HG02588 (cell line): ENCODE results near the gene CHPF2.

ENCODE experiments used
- ATAC-seq: cut with Tn5 transposase; IDR thresholded peaks from one replicate; pipeline ENCODE4 v1.9.1; 2021; ENCODE audit warnings: mild to moderate bottlenecking, moderate library complexity; ENCODE audit not compliant: unreplicated experiment

Gene CHPF2

GRCh38 chr7:151245360-151246101 lies 13.2 kb downstream of the CHPF2 start:
- ATAC-seq = no peak

GRCh38 chr7:151246102-151246850 lies 14.0 kb downstream of the CHPF2 start:
- no peak for ATAC-seq

- ATAC-seq = no peak
Measured at GRCh38 chr7:151246851-151247580, 14.7 kb downstream of the CHPF2 start.

- ATAC-seq = no peak
Measured at GRCh38 chr7:151247611-151248345, 15.5 kb downstream of the CHPF2 start.

DNA sequence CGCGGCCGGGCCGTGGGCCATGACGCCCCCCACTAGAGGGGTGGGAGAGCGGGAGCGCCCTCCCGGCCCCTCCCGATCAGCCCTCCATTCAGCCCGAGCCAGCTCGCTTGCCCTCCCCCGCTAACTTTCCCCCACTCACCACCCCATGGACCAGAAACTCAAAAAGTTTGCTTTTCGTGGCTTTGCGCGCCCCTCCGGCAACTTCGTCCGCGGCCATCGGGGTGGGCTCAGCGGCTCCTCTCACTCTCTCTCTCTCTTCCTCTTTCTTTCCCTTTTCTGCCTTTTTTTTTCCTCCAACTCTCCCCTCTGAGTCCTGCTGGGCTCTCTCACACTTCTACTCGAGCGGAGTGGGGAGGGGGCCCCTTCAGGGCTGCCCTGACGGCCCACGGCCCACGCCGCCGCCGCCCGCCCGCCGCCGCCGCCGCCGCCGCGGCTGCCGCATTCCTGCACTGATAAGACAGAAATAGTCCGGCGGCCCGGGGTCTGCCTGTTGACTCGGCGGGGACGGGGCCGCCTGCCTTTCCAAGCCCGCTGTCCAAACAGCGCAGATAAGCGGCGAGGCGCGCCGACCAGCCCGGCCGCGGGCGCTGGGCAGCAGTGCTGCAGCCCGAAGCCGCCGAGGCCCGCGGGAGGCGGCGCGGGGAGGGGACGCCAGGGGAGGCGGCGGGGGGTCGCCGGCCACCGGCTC lies 16.2 kb downstream of the CHPF2 start, which contains the start of gene SMARCD3:
SMARCD3 (minus strand) TSS at position 349 of the 688 bp plus-strand sequence; CDS start at position 217, 132 bp downstream.
- ATAC-seq = no peak

DNA sequence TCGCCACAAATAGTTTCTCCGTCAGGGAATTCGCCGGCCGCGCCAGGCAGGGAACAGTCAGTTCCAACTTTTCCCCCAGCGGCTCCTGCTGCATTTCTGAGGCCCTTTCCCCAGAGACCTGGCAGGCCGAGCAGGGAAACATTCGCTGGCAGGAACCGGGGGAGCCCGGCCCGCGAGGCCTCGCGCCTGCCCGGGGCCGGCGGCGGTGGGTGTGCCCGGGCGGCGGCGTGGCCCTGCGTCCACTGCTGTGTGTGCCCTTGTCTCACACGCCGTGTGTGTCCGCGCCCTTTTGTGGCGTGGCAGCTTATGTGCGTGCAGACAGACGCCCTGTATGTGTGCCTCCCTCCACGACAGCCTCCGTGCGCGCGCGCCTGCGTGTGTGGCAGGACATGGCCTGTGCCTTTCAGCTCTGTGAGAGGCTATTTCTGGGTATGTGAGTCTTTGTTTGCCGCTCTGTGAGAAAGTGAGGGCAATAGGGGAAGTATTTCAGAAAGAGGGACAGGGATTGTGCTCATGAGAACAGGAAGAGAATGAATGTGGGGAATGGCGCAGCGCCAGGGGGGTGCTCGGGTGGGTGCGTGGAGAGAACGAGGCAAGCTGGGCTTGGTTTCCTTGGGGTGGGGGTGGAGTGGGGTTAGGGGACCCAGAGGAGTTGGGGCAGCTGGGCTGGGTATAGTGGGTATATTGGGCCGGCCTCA lies 16.9 kb downstream of the CHPF2 start:
- no peak for ATAC-seq

DNA sequence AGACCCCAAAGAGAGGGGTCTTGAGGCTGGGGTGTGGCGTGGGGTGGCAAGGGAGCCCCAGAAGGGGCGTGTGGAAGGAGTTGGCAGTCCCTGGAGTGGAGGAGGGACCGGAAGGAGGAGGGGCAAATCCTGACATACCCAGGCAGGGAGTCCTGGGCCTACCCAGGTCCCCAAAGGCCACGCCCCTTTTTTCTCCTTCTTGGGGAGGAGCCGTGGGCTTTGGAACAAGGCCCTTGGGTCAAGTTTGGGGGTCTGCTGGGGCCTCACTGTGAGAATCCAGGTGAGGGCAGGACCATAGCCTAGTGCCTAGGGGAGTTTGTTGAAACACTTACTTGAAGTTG lies 17.4 kb downstream of the CHPF2 start:
- ATAC-seq = no peak

- ATAC-seq = no peak
Measured at GRCh38 chr7:151250181-151251132, 18.2 kb downstream of the CHPF2 start.

DNA sequence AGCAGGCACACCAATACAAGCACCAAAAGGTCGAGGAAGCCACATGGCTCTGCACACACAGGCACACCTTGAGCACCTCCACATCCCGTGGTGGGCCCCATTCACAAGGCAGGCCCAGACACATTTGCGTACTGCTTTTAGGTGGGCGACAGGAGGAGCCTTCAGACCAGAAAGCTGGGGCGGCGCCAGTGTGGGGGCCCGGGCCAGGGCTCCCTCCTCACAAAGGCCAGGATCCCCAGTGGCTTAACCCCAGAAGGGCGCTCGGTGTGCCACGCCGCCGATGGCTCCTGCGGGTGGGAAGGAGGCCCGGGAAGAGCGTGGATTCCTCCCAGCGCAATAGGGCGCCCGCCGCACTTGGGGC lies 19.0 kb downstream of the CHPF2 start:
- ATAC-seq = no peak

GRCh38 chr7:151251689-151252560 lies 19.6 kb downstream of the CHPF2 start:
- no peak for ATAC-seq

- no peak for ATAC-seq
Measured at GRCh38 chr7:151252561-151252835, 20.2 kb downstream of the CHPF2 start.

- ATAC-seq = no peak
Measured at GRCh38 chr7:151252961-151253711, 20.9 kb downstream of the CHPF2 start.

GRCh38 chr7:151254316-151254715 lies 22.0 kb downstream of the CHPF2 start:
- no peak for ATAC-seq

- ATAC-seq = no peak
Measured at GRCh38 chr7:151254851-151255250, 22.6 kb downstream of the CHPF2 start.

DNA sequence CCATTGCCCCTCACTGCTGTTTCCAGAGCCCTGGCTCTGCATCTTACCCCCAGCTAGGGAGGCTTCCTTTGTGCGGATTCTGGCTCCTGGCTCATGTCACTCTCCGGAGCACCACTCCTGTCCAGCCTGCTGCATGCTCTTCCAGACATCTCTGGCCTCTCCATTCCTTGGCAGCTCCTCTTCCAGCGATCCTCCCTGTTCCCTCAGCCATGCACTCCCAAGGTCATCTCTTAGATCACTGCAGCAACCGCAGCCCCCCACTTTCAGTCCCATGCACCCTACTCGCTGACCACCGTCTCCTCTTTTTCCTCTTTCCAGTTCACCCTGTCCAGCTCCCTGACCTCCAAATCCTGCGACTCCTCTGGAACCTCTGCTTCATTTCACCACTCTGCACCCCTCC lies 23.1 kb downstream of the CHPF2 start:
- ATAC-seq = no peak

DNA sequence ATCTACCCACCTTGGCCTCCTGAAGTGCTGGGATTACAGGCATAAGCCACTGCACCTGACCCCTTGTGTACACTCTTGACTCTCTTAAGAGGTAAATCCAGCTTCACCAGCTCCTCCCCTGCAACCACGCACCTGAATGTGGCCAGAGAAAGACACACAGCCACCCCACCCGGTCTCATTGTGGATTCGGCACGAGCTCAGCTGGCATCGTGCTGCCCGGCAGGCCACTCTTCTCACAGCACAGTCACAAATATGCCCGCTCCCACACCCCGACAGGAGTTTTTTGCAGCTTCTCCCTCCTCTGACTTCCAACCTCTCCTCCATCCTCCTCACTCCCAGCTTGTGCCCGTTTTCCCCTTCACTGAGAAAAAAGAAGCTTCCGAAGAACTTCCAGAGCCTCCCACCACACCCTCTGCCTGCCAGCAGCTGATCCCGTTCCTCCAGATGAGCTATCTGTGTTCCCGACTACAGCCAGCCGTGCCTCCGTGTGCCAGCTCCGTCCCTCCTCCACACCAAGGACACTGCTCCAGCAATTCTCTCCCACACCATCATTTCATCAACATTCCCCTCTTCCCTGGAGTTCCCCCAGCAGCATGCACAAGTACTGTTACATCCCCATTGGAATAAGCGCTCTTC lies 24.2 kb downstream of the CHPF2 start:
- ATAC-seq = no peak

GRCh38 chr7:151257990-151258389 lies 25.7 kb downstream of the CHPF2 start:
- no peak for ATAC-seq
